ENCODE measurements around the gene ADAMTSL3. TPM values are rescaled to one million over a fixed set of nuclear protein-coding genes. Genes with fewer than 3 reads are reported as not detected.
A peak's percentile ranks its signal among the peaks of the same experiment; 100 is the strongest.

Gene ADAMTSL3, protein sequence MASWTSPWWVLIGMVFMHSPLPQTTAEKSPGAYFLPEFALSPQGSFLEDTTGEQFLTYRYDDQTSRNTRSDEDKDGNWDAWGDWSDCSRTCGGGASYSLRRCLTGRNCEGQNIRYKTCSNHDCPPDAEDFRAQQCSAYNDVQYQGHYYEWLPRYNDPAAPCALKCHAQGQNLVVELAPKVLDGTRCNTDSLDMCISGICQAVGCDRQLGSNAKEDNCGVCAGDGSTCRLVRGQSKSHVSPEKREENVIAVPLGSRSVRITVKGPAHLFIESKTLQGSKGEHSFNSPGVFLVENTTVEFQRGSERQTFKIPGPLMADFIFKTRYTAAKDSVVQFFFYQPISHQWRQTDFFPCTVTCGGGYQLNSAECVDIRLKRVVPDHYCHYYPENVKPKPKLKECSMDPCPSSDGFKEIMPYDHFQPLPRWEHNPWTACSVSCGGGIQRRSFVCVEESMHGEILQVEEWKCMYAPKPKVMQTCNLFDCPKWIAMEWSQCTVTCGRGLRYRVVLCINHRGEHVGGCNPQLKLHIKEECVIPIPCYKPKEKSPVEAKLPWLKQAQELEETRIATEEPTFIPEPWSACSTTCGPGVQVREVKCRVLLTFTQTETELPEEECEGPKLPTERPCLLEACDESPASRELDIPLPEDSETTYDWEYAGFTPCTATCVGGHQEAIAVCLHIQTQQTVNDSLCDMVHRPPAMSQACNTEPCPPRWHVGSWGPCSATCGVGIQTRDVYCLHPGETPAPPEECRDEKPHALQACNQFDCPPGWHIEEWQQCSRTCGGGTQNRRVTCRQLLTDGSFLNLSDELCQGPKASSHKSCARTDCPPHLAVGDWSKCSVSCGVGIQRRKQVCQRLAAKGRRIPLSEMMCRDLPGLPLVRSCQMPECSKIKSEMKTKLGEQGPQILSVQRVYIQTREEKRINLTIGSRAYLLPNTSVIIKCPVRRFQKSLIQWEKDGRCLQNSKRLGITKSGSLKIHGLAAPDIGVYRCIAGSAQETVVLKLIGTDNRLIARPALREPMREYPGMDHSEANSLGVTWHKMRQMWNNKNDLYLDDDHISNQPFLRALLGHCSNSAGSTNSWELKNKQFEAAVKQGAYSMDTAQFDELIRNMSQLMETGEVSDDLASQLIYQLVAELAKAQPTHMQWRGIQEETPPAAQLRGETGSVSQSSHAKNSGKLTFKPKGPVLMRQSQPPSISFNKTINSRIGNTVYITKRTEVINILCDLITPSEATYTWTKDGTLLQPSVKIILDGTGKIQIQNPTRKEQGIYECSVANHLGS (N-terminal part only)
- total RNA-seq = 1 to 10 TPM; 1.6 to 8.7 TPM
- long read RNA-seq, partial matches to known transcripts = 0 of 1 reads
- long read RNA-seq, other reads (novel, unspliced or antisense) = 1 of 1 reads

GRCh38 chr15:83653639-83654378, at the start of gene ADAMTSL3:
TSS of gene ADAMTSL3 (plus strand) at chr15:83654123. CDS start at chr15:83655762, 1,639 bp downstream.
- intact Hi-C loops (cut with DNase I, micrococcal nuclease) = no loop called here
- ATAC-seq = peak; percentile 66

DNA sequence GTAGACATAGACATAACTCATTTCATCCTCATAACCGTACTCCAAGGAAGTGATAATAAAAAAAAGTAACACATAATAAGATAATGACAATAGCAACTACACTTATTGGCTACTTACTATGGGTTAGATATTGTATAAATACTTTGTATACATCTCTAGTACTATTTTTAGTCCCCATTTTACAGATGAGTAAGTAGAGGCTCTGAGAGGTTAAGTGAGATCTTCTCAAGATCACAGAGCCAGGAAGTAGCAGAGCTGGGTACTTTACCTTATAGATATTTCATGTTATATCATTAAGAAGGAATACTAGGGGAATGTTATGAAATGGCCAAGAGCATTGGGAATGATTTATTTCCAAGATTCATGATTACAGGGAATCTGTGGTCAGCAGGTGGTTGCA, 49.4 kb upstream of the ADAMTSL3 start:
- ATAC-seq = no peak
- no peak for DNase-seq
- intact Hi-C loops (cut with DNase I, micrococcal nuclease) = no loop called here

More at GRCh38 chr15:83653639-83654378, at the start of gene ADAMTSL3:
- peak; percentile 47 to 61 for DNase-seq

DNA sequence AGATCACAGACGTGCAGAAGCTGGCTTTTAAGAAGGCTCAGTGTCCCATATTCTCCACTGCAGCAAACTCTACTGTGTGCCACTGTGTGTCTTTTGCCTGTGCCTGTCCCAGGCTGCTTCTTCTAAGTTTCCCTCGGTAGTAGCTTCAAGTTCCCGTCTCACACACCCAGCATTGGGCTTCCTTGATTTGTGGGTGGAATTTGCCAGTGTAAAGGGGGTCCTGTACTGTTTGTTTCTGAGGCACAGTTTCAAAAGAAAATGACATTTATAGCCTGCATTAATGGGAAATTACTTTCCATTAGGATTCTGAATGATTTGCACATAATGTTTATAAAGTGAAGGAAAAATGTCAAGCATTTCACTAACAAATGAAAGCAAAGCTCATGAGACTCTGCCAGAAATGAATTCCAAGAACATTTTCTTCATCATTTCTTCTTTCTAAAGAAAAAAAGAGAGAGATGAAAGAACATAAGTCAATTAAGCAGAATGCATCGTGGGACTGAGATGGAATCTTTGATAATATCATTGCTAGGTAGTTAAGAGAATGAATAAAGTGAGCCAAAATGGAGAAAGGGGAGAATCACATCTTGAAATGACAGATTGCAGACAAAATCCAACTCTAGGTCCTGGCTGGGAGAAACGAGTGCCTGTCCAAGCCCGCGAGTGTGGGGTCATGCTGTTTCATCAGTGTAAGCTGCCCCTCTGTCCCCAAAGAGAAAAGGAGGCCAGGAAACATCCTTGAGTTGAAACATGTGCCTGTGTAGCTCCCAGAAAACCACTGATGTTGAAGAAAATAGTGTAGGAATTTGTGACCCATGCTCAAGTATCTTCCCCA, 48.6 kb upstream of the ADAMTSL3 start:
- ATAC-seq = no peak
- DNase-seq = no peak
- intact Hi-C loops (cut with DNase I, micrococcal nuclease) = no loop called here

GRCh38 chr15:83610132-83610531, 43.8 kb upstream of the ADAMTSL3 start:
- no peak for ATAC-seq
- intact Hi-C loops (cut with DNase I, micrococcal nuclease) = no loop called here
- no peak for DNase-seq

GRCh38 chr15:83610901-83611685, 42.8 kb upstream of the ADAMTSL3 start:
- no peak for ATAC-seq
- no peak for DNase-seq
- intact Hi-C loops (cut with DNase I, micrococcal nuclease) = no loop called here

GRCh38 chr15:83612226-83612625, 41.7 kb upstream of the ADAMTSL3 start:
- DNase-seq (no peak), ATAC-seq (no peak)
- intact Hi-C loops (cut with DNase I, micrococcal nuclease) = no loop called here

DNA sequence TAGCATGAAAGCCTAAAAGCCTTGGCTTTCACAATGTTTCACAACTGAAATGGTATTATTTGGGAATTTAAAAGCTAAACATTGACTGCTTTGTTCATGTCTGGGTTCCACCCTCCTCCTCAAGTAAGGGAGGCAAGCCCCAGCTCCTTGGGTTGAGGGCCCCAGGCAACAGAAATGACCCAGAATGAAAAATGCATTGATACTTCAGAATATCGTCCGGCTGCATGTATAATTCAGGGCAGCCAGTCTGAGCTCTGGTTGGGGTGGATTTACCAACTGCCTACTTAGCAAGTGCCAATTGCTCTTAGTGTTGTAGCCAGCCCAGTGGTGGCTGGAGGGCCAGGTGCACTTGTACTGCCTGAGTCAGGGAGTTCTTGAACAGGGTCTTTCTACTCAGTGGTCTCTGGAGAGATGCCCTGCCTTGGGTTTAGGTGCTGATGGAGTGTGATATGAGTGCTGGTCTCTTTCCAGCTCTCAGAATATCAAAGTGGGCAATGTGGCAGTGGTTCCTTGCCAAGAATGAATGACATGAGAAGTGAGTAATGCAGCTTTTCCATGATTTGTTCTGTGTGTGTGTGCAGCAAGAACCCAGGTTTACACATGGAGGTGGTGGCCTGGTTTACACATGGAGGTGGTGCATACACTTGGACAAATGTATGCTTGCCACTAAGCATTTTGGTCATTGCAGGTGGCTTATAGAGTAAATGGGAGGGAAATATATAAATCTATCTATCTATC, 40.9 kb upstream of the ADAMTSL3 start:
- no peak for ATAC-seq
- no peak for DNase-seq
- intact Hi-C loops (cut with DNase I, micrococcal nuclease) = no loop called here

- intact Hi-C loops (cut with DNase I, micrococcal nuclease) = no loop called here
- ATAC-seq (no peak), DNase-seq (no peak)
Measured at GRCh38 chr15:83613714-83614113, 40.2 kb upstream of the ADAMTSL3 start.

GRCh38 chr15:83616840-83617239, 37.1 kb upstream of the ADAMTSL3 start:
- ATAC-seq (no peak), DNase-seq (no peak)
- intact Hi-C loops (cut with DNase I, micrococcal nuclease) = no loop called here

DNA sequence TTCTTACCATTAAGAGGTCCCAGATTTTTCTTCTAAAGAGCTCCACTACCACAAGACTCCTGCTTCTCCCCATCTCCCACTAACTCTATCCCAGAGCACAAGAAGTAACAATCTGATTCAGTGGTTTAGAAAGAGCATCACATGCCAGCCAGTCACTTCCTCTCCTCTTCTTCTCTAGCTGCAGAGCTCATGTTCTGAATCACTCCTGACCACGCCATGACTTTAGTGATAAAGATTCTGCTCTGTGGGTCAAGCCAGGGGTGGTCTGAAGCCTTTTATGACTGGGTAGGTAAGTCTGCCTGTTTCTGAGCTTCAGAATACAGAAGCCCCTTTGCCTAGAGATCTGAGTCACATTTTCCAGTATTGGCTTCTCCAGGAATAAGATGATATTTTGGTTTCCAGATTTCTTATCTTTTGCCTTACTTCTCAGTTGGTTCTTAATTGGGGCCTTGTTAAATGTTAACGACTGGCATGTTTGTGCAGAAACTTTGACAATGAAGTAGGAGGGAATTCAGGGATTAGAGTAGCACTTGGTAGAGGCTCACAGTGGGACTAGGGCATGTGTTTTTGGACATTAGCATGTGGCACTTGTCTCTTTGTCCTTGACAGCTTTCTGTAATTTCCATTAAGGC, 27.6 kb upstream of the ADAMTSL3 start:
- intact Hi-C loops (cut with DNase I, micrococcal nuclease) = no loop called here
- DNase-seq (no peak), ATAC-seq (no peak)

- intact Hi-C loops (cut with DNase I, micrococcal nuclease) = no loop called here
- DNase-seq (no peak), ATAC-seq (no peak)
Measured at GRCh38 chr15:83631534-83631933, 22.4 kb upstream of the ADAMTSL3 start.

- intact Hi-C loops (cut with DNase I, micrococcal nuclease) = no loop called here
Measured at GRCh38 chr15:83643201-83643600, 10.7 kb upstream of the ADAMTSL3 start.

DNA sequence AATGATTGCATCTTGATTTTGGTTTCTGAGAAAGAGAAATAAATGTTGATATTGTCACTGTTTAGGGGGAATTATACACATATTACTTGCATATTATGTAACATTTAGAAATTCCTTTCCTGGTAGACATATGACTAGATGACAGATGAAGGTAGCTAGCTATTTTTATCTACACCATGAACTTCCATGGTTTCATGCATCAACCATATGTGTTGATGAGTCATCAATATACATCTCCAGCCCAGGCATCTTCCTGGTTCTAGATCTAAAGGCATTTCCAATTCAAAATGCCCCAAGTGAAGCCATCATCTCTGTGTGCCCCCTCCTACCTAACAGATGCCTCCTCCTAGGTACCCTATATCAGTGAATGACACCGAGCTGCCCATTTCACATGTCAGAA, 9.5 kb upstream of the ADAMTSL3 start:
- ATAC-seq = no peak
- no peak for DNase-seq
- intact Hi-C loops (cut with DNase I, micrococcal nuclease) = no loop called here

More at GRCh38 chr15:83643201-83643600, 10.7 kb upstream of the ADAMTSL3 start:
- ATAC-seq = no peak
- no peak for DNase-seq

DNA sequence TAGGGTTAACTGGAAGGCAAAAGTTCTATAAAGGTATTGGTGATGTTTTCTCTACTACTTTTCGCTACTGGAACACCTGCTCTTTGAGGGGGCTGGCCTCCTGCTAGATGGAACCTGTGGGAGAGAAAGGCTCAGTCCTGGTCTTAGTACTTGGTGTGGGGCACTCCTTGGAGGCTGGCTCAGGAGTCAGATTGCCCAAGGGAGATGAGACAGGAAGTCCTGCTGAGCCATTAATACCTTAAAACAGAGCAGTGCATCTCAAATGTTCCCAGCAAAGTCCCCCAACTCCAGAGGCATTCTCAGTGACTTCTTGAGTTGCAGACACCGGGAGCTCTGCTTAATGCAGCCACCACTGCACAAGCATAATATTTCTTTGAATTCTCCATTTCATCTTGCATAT, 3.1 kb upstream of the ADAMTSL3 start:
- ATAC-seq = no peak
- intact Hi-C loops (cut with DNase I, micrococcal nuclease) = no loop called here
- DNase-seq = no peak

GRCh38 chr15:83651541-83651940, 2.4 kb upstream of the ADAMTSL3 start:
- DNase-seq (no peak), ATAC-seq (no peak)
- intact Hi-C loops (cut with DNase I, micrococcal nuclease) = no loop called here
